ENCODE data around the gene STMP1.

- TF ChIP-seq, protein P1, sequence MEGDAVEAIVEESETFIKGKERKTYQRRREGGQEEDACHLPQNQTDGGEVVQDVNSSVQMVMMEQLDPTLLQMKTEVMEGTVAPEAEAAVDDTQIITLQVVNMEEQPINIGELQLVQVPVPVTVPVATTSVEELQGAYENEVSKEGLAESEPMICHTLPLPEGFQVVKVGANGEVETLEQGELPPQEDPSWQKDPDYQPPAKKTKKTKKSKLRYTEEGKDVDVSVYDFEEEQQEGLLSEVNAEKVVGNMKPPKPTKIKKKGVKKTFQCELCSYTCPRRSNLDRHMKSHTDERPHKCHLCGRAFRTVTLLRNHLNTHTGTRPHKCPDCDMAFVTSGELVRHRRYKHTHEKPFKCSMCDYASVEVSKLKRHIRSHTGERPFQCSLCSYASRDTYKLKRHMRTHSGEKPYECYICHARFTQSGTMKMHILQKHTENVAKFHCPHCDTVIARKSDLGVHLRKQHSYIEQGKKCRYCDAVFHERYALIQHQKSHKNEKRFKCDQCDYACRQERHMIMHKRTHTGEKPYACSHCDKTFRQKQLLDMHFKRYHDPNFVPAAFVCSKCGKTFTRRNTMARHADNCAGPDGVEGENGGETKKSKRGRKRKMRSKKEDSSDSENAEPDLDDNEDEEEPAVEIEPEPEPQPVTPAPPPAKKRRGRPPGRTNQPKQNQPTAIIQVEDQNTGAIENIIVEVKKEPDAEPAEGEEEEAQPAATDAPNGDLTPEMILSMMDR (CRISPR knock-in tag; IDR thresholded peaks at IDR 0.05), result no peak
- no peak for TF ChIP-seq PHF8 (CRISPR knock-in tag; IDR thresholded peaks at IDR 0.05)
- TF ChIP-seq FOXP1 (IDR thresholded peaks at IDR 0.05), result no peak
- no peak for TF ChIP-seq FOXP1 (CRISPR knock-in tag; IDR thresholded peaks at IDR 0.05)
- no peak for TF ChIP-seq ZNF354B (CRISPR knock-in tag; IDR thresholded peaks at IDR 0.05)
- no peak for TF ChIP-seq ZFP91 (CRISPR knock-in tag; IDR thresholded peaks at IDR 0.05; ENCODE audit: borderline replicate concordance)
- no peak for TF ChIP-seq TBL1XR1 (IDR thresholded peaks at IDR 0.05; ENCODE audit: borderline replicate concordance, low read length, partially characterized antibody)
- no peak for TF ChIP-seq ZNF792 (CRISPR knock-in tag; IDR thresholded peaks at IDR 0.05)
- no peak for TF ChIP-seq SIN3B (IDR thresholded peaks at IDR 0.05; ENCODE audit: low read length)
- no peak for TF ChIP-seq ZNF232 (CRISPR knock-in tag; IDR thresholded peaks at IDR 0.05; ENCODE audit: borderline replicate concordance)
- no peak for TF ChIP-seq ZNF672 (CRISPR knock-in tag; IDR thresholded peaks at IDR 0.05)
- no peak for TF ChIP-seq GPN1 (CRISPR knock-in tag; IDR thresholded peaks at IDR 0.05; ENCODE audit: borderline replicate concordance)
- no peak for TF ChIP-seq CC2D1A (CRISPR knock-in tag; IDR thresholded peaks at IDR 0.05)
- TF ChIP-seq TP53 (CRISPR knock-in tag; conservative IDR thresholded peaks at IDR 0.05), result no peak
Measured at GRCh38 chr7:135685306-135686084, 23.2 kb downstream of the STMP1 start.

Data from HepG2 (cell line).